Superior temporal gyrus (tissue), 1 donor: ENCODE data around the gene TUBGCP6.
"Not testable (repeated sequence)": the region's sequence is repeated elsewhere in the genome, so short reads cannot be mapped to it uniquely, and the experiment has no call there.

Source experiments
- DNase-seq: peaks from one replicate; pipeline ENCODE4 v3.0.0-alpha.2; 2016; ENCODE audit errors: extremely low spot score

The TUBGCP6 gene

GRCh38 chr22:50169774-50170341 lies 75.0 kb downstream of the TUBGCP6 start:
- DNase-seq: no peak

- no peak for DNase-seq
These were observed 75.6 kb downstream of the TUBGCP6 start for GRCh38 chr22:50169181-50169759.

- not testable (repeated sequence) for DNase-seq
These were observed 76.2 kb downstream of the TUBGCP6 start for GRCh38 chr22:50168490-50169180.

GRCh38 chr22:50167689-50168489 lies 76.9 kb downstream of the TUBGCP6 start:
- DNase-seq: no peak
